Retinal pigment epithelial cell (primary cell): ENCODE measurements around the gene CYB561.

Experiments
- DNase-seq: peaks from one replicate; pipeline ENCODE4 v3.0.0-alpha.2; 2010; ENCODE audit warnings: low read depth
- H3K4me3 ChIP-seq: 2 replicates; pipeline ENCODE4 v1.5.1; 2011; ENCODE audit warnings: mild to moderate bottlenecking, low read length, control low read depth, moderate library complexity
- TF ChIP-seq, protein P1 (sequence below): conservative IDR thresholded peaks from 2 replicates; pipeline ENCODE4 v1.5.1; 2011; ENCODE audit warnings: low read depth, low read length, control low read depth, inconsistent platforms

Gene CYB561

DNA sequence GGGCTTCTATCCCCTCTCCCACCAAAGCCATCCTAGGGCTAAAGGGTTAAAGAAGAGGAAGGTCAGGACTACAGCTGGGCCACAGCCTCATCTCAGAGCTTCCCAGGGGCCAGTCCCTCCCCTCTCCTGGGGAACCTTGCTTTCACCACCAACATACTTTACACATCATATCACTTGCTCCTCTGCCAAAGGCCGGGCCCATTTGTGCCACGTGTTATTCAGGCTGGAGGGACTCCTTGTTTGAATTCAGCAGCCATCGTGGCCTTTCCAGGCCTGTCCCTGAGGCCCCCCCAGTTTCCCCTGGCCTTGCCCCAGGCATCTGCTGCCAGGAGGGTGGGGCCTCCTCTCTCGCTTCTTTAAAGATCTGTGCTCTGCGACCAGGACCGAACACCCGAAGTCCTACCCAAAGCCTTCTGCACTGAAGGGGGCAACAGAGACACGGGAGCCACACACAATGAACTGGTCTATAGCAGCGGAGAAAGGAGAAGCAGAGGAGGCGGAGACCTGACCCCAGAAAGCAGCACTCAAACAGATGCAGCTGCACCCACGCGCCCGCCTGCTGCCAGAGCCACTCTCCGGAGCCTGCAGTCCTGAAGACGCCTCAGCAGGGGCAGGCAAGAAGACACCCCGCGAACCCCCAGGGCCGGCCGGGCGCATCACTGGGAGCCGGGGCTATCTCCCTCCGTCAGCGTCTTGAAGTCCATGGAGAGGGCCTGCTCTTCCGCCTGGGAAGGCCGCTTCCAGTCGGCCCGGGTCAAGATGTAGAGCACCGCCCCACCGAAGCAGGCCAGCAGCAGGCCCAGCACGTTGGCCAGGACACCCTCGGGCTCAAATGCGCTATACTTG, 12.1 kb downstream of the CYB561 start:
- DNase-seq, result no peak
- H3K4me3 ChIP-seq, result no peak overlapping the region
- TF ChIP-seq, protein P1, sequence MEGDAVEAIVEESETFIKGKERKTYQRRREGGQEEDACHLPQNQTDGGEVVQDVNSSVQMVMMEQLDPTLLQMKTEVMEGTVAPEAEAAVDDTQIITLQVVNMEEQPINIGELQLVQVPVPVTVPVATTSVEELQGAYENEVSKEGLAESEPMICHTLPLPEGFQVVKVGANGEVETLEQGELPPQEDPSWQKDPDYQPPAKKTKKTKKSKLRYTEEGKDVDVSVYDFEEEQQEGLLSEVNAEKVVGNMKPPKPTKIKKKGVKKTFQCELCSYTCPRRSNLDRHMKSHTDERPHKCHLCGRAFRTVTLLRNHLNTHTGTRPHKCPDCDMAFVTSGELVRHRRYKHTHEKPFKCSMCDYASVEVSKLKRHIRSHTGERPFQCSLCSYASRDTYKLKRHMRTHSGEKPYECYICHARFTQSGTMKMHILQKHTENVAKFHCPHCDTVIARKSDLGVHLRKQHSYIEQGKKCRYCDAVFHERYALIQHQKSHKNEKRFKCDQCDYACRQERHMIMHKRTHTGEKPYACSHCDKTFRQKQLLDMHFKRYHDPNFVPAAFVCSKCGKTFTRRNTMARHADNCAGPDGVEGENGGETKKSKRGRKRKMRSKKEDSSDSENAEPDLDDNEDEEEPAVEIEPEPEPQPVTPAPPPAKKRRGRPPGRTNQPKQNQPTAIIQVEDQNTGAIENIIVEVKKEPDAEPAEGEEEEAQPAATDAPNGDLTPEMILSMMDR, result no peak

DNA sequence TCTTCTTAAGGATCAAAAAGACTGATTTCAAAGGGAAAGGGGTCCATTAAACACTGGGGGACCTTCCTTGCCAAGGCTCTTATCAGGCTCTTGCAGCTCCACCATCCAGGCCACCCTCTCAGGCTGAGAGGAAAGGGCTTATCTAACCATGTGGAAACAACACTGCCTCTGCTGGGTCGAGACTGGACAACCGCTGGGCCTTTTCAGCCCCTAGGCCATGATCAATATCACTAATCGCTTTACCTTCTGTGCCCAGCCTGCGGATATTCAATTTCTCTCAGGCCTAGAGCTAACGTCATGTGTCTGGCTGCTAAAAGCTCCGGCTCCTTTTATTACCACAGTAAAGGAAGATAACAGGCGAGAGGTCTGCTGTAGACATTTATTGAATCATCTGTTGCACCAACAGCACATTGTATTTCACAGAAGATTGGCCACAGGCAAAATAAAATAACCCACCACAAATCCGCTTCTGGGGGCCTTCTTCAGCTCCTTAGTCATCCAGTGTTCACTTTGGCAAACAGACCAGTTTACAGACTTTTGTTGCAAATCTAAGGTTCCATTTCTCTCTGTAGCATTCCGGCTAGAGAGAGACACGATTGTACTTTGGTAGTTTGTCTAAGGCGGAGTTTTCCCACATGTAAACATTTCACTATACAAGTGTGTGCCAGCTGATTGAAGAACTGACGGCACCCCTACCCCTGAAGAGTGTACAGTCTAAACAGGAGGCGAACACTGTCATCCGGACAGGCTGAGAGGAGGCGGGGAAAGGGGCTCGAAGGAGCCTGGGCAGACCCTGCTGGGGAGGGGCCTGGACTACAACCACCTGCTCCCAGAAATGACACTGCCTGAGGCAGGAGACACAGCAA, 13.9 kb downstream of the CYB561 start:
- no peak for DNase-seq
- no peak overlapping the region for H3K4me3 ChIP-seq
- TF ChIP-seq, protein P1, result no peak

DNA sequence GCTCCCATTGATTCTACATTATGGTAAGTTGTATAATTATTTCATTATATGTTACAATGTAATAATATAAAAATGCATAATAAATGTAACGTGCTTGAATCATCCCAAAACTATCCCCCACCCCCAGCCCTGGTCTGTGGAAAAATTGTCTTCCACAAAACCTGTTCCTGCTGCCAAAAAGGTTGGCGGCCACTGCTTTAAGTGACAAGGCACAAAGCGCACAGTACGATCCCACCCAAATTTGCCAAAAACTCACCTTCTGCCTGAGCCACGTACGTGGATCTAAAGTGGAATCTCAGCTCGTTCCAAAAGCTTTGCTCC, 14.5 kb downstream of the CYB561 start:
- no peak for DNase-seq
- no peak overlapping the region for H3K4me3 ChIP-seq
- TF ChIP-seq, protein P1, result no peak

DNA sequence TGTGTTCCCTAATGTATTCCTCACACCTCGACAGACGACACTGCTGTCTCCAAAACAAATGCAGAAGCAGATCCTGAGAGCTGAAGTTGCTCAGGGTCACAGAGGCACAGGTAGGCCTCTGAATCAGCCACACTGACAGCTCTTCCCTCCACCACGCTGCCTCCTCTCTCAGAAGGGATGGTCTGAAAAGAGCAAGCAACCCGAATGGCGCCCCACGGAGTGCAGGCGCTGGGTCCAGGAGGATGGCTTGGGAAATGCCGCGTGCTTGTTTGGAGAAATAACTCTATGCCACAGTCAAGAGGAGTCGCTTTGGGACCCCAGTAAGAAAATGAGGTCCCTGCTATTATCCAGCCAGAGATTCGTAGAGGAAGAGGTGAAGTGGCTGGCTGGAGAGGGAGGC, 15.9 kb downstream of the CYB561 start:
- no peak overlapping the region for H3K4me3 ChIP-seq
- DNase-seq, result no peak
- TF ChIP-seq, protein P1, result no peak

DNA sequence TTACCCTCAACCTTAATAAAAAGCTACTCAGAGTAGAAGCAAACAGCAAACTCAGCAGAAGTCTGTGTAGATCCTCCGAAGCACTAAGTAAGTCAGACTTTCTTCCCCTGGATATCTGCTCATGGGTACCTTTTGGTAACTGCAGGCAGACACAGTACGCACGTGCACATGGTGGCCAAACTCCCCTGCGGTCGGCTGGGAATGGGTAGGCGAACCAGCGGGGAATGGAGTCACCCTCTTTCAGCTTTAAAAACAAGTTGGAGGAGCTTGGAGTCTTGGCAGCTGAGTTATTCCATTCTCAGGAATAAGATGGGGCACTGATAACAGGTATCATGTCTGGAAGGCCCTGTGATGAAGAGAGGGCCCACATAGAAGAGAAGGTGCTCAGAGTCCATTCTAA, 16.3 kb downstream of the CYB561 start:
- TF ChIP-seq, protein P1, result no peak
- H3K4me3 ChIP-seq, result no peak overlapping the region
- no peak for DNase-seq

DNA sequence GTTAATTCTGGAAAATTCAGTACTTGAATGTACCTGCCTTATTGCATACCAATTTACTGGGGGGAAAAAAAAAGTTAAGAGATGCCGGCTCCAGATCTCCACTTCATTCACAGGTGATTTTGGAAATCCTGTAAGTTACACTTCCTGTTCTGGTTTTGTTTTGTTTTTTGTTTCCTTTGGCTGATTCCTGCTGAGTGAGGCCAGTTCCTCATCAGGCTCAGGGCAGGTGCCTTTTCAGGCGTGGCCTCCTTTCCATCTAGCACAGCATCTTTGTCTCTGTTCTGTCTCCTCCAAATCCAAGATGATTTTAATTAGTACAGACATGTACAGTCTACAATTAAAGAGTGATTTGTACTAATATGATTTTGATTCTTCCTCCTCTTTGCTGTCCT, 19.2 kb downstream of the CYB561 start:
- TF ChIP-seq, protein P1, result no peak
- no peak overlapping the region for H3K4me3 ChIP-seq
- DNase-seq, result no peak
